Kidney (tissue), 14 donors: ENCODE data around the gene LMBRD2. TPM values are rescaled to one million over a fixed set of nuclear protein-coding genes. Genes with fewer than 3 reads are reported as not detected.
A peak's percentile ranks its signal among the peaks of the same experiment; 100 is the strongest.

Source experiments
- DNase-seq, 5 donors: peaks; one replicate each; pipeline ENCODE4 v3.0.0-alpha.2; 2013 to 2020
- FAIRE-seq: peaks from 2 replicates; lab custom pipeline; 2012; peaks lifted over from hg19 to GRCh38; lab: Jason Lieb, UNC
- H3K27ac ChIP-seq, 2 donors: one replicate each; pipeline ENCODE4 v1.7.0; 2013; ENCODE audit warnings: low read depth in 2 of 2, low read length in 2 of 2, inconsistent platforms in 1 of 2
- H3K27me3 ChIP-seq: one replicate; pipeline ENCODE4 v1.7.1; 2013; ENCODE audit warnings: low read length, inconsistent platforms; ENCODE audit not compliant: control insufficient read depth, insufficient read depth
- H3K36me3 ChIP-seq, 3 donors: one replicate each; pipeline versions ENCODE4 v1.7.0 to v1.7.1; 2013; ENCODE audit warnings: low read length in 3 of 3, control low read depth in 1 of 3, inconsistent platforms in 1 of 3; ENCODE audit not compliant: insufficient read depth in 3 of 3, control insufficient read depth in 2 of 3
- H3K4me1 ChIP-seq, 3 donors: one replicate each; pipeline versions ENCODE4 v1.7.0 to v1.7.1; 2013; ENCODE audit warnings: low read length in 3 of 3, inconsistent platforms in 1 of 3, low read depth in 1 of 3; ENCODE audit not compliant: control insufficient read depth in 2 of 3, insufficient read depth in 2 of 3
- H3K4me3 ChIP-seq, 3 donors: one replicate each; pipeline versions ENCODE4 v1.7.0 to v1.8.1; 2013; ENCODE audit warnings: low read length in 3 of 3, control low read depth in 1 of 3, inconsistent platforms in 1 of 3
- H3K9ac ChIP-seq, 3 donors: one replicate each; pipeline versions ENCODE4 v1.7.0 to v1.7.1; 2013; ENCODE audit warnings: low read length in 3 of 3, control low read depth in 1 of 3, inconsistent platforms in 1 of 3
- H3K9me3 ChIP-seq, 3 donors: one replicate each; pipeline versions ENCODE4 v1.7.0 to v1.7.1; 2013; ENCODE audit warnings: low read length in 3 of 3, control low read depth in 1 of 3, inconsistent platforms in 1 of 3; ENCODE audit not compliant: control insufficient read depth in 2 of 3, insufficient read depth in 1 of 3
- intact Hi-C: fragments of 100-400 bp; cut with DNase I; formaldehyde crosslinking; loops from one replicate; pipeline ENCODE4 v1.11.1; 2022
- polyA plus RNA-seq: library from polyadenylated mRNA; stranded (reverse); fragments of 350-450 nt; fragmentation: Illumina TruSeq; extraction: RNeasy Lipid Tissue Mini Kit (QIAGEN cat#74804); gene quantifications from one replicate; pipeline ENCODE4 v1.2.3, GENCODE V29; 2014; ENCODE audit warnings: low read depth, low replicate concordance; ENCODE audit not compliant: insufficient read depth
- total RNA-seq: library from RNA; stranded (reverse); fragmentation: NEBNext Ultra II Directional; extraction: Animal tissue kit (Norgen Biotek cat#: 25700); gene quantifications from one replicate; pipeline ENCODE4 v1.2.1, GENCODE V29; 2021
- TF ChIP-seq, protein P1 (sequence below): IDR thresholded peaks from 3 replicates; pipeline ENCODE4 v1.5.1; 2012; ENCODE audit warnings: mild to moderate bottlenecking, moderate library complexity, borderline replicate concordance; ENCODE audit not compliant: insufficient read depth; ENCODE audit errors: extremely low read depth
- donor health status: control.
- donor health status: control.
- donor health status: control.
- donor health status: control.
- donor health status: control.
- donor health status: DM: yes; HTN: yes; CAD: no.
- donor health status: Normal renal cell carcinoma (clear cell type).

LMBRD2 gene
- total and polyA plus RNA-seq, 2 donors from 2014 or later = 4.0 to 13.6 TPM

DNA sequence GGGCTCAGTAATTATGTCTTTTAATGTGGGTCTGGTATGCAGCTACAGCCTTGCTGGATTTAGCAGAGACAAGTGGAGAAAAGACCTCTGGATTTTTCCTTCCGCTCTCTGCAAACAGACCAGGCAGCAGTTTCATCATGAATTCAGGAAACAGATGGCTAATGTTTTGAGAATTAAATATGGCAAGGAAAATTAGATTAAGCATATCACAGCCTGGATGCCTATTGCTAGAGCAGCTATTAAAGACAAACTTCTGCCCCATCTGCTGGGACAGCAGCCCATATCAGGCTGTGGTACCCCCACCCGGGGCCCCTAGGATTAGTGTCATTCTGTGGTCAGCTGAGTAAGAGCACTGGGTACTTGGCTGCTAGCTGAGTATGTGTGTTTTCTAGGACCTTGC lies 6.5 kb upstream of the LMBRD2 start:
- no peak for FAIRE-seq
- intact Hi-C loops = no loop called here
- no peaks in the 10 kb centered on the region for H3K4me1 ChIP-seq

DNA sequence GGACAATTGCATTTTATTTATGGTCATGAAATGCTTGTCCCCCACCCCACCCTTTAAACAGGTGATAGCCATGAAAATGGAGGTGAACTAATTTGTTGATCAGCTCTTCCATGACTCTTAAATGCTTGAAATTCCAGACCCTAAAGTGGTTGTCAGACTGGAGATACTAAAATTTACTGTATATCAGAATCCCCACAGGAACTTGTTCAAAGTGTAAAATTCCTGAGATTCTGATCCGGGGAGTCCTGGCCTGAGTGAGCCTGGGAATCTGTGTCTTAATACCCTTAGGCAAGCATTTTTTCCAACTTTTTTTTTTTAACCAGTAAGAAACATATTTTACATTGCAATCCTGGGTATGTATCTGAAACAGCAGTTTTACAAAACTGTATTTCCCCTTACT lies 4.9 kb upstream of the LMBRD2 start:
- no peak overlapping the region for H3K27ac ChIP-seq
- H3K9me3 ChIP-seq = no peaks in the 10 kb centered on the region
- TF ChIP-seq, protein P1, sequence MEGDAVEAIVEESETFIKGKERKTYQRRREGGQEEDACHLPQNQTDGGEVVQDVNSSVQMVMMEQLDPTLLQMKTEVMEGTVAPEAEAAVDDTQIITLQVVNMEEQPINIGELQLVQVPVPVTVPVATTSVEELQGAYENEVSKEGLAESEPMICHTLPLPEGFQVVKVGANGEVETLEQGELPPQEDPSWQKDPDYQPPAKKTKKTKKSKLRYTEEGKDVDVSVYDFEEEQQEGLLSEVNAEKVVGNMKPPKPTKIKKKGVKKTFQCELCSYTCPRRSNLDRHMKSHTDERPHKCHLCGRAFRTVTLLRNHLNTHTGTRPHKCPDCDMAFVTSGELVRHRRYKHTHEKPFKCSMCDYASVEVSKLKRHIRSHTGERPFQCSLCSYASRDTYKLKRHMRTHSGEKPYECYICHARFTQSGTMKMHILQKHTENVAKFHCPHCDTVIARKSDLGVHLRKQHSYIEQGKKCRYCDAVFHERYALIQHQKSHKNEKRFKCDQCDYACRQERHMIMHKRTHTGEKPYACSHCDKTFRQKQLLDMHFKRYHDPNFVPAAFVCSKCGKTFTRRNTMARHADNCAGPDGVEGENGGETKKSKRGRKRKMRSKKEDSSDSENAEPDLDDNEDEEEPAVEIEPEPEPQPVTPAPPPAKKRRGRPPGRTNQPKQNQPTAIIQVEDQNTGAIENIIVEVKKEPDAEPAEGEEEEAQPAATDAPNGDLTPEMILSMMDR = no peak
- FAIRE-seq = no peak
- peak in 1 of 5 donors; percentile 4 for DNase-seq
- intact Hi-C loops = no loop called here
- no peak overlapping the region for H3K9ac ChIP-seq
- peaks cover 0 to 4% (median 3%) of the 10 kb centered on the region in 3 donors for H3K4me1 ChIP-seq
- H3K27me3 ChIP-seq = no peaks in the 10 kb centered on the region
- H3K36me3 ChIP-seq = peaks cover 0 to 4% (median 2%) of the 10 kb centered on the region in 3 donors
- H3K4me3 ChIP-seq = no peak overlapping the region

More for the DNA sequence above, 6.5 kb upstream of the LMBRD2 start:
- DNase-seq = peak in 1 of 5 donors; percentile 34
- H3K36me3 ChIP-seq = peaks cover 0 to 4% (median 2%) of the 10 kb centered on the region in 3 donors
- H3K27me3 ChIP-seq = no peaks in the 10 kb centered on the region
- H3K27ac ChIP-seq = no peak overlapping the region
- TF ChIP-seq, protein P1 = no peak
- H3K9me3 ChIP-seq = no peaks in the 10 kb centered on the region
- no peak overlapping the region for H3K4me3 ChIP-seq
- no peak overlapping the region for H3K9ac ChIP-seq

DNA sequence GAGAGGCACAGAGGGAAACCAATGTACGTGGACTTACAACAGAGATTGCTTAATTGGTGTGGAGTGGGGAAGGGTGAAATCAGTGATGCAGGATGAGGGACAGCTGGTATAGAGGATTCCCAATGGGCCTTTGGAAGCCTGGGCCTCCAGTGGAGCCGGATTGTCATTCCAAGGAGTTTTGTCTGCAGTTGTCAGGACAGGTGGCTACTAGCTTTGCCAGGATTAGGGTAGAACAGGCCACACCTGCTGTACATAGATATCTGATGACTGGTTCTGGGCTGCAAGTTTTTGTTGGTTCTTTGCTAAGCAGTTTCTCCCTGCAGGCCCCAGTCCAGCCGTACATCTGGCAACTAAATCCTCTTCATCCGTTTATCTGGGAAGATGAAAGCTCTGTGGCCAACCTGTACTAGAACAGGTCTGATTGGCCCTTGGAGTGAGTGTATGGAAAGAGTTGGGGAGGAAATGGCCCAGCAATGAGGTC lies 4.5 kb upstream of the LMBRD2 start:
- no peak overlapping the region for H3K4me3 ChIP-seq
- H3K36me3 ChIP-seq = peaks cover 0 to 4% (median 2%) of the 10 kb centered on the region in 3 donors
- no peak overlapping the region for H3K9ac ChIP-seq
- TF ChIP-seq, protein P1 = no peak
- no peak for DNase-seq
- intact Hi-C loops = no loop called here
- H3K4me1 ChIP-seq = peaks cover 0 to 4% (median 3%) of the 10 kb centered on the region in 3 donors
- H3K27me3 ChIP-seq = no peaks in the 10 kb centered on the region
- FAIRE-seq = no peak
- no peaks in the 10 kb centered on the region for H3K9me3 ChIP-seq
- no peak overlapping the region for H3K27ac ChIP-seq

DNA sequence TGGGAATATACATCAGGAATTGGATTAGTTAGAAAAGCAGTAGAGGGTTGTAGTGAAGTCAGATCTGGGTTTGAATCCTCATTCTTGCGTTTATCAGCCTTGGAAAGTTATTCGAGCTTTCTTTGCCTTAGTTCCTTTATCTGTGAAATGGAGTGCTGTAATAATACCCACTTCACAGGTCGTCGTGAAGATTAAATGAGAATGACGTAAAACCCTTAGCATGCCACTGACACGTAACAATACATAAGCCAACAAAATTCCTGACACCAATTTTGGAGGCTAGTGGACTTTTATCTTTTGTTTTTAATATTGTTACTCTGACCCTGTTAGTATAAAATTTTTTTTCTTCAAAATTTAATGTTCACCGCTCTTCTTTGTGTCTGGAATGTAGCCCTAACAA lies 3.6 kb upstream of the LMBRD2 start:
- intact Hi-C loops = no loop called here
- TF ChIP-seq, protein P1 = no peak
- Histone ChIP-seq H3K4me1 (peaks cover 2 to 7% (median 7%) of the 10 kb centered on the region in 3 donors), H3K27me3 (no peaks in the 10 kb centered on the region), H3K36me3 (peaks cover 0 to 4% (median 2%) of the 10 kb centered on the region in 3 donors), H3K9me3 (no peaks in the 10 kb centered on the region), H3K9ac (no peak overlapping the region), H3K27ac (no peak overlapping the region), H3K4me3 (no peak overlapping the region)
- DNase-seq (no peak), FAIRE-seq (no peak)
